Measurements from ENCODE around the gene ITPK1. TPM values are rescaled to one million over a fixed set of nuclear protein-coding genes. Genes with fewer than 3 reads are reported as not detected.

The ITPK1 gene
- polyA plus RNA-seq, 2 of the 4 experiments (the other 2 are of a cell fraction) = 46.2 to 47.0 TPM

DNA sequence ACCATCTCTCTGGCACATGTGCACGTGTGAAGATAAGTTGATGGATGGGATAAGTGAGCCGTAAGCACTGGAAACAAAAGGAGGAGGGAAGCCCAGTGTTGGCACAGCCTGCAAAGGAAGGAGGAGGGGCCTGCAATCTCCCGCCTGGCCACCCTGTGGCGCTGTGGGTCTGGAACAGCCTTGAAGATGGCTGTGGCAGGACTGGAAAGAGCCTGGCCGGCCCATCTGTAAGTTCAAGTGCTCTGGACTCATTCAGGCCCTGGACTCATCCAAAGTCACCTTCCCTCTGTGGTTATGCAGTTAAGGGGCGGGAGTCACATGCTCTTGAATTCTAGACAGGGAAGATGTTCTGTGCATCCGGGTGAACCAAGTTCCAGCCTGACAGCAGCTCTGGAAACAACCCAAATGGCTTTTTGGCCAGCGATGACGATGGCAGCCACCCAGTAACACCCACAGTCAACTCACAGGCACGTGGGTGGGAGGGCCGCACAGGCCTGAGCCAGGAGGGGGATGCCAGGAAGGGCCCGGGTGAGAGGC, 142.4 kb downstream of the ITPK1 start:
- Histone ChIP-seq H3K9me3 (peaks cover 18% of the 10 kb centered on the region), H3K4me2 (no peak overlapping the region), H3K27ac (no peak overlapping the region), H3K4me1 (no peaks in the 10 kb centered on the region), H3K4me3 (no peak overlapping the region)
- 89% methylated on average over 12 of the region's 12 CpGs for WGBS (ENCODE audit: missing lambda C conversion rate)
- peak in 1 of 2 experiments; percentile 70; a peak in 3 of 6 replicates for ATAC-seq
- no peak for FAIRE-seq
- CTCF ChIA-PET = interaction anchor here (1.0 to 1.7 kb wide), 2 partner anchors 21 to 431 kb away, joined by 3 to 9 read pairs; no protein-coding TSS in a partner anchor
- TF ChIP-seq RAD21 (conservative IDR thresholded peaks at IDR 0.05 in 1 of 2, IDR thresholded peaks at IDR 0.05 in 1 of 2) (peak in 1 of 2 experiments; percentile 54; a peak in 2 of 5 replicates), CBX2 (IDR thresholded peaks at IDR 0.05; ENCODE audit: borderline replicate concordance, low read depth) (no peak), CHD2 (IDR thresholded peaks at IDR 0.05; ENCODE audit: low read length, partially characterized antibody) (no peak), CHD4 (IDR thresholded peaks at IDR 0.05; ENCODE audit: borderline replicate concordance) (no peak), FOSB (CRISPR knock-in tag; IDR thresholded peaks at IDR 0.05) (no peak)
- TF ChIP-seq, protein P1, sequence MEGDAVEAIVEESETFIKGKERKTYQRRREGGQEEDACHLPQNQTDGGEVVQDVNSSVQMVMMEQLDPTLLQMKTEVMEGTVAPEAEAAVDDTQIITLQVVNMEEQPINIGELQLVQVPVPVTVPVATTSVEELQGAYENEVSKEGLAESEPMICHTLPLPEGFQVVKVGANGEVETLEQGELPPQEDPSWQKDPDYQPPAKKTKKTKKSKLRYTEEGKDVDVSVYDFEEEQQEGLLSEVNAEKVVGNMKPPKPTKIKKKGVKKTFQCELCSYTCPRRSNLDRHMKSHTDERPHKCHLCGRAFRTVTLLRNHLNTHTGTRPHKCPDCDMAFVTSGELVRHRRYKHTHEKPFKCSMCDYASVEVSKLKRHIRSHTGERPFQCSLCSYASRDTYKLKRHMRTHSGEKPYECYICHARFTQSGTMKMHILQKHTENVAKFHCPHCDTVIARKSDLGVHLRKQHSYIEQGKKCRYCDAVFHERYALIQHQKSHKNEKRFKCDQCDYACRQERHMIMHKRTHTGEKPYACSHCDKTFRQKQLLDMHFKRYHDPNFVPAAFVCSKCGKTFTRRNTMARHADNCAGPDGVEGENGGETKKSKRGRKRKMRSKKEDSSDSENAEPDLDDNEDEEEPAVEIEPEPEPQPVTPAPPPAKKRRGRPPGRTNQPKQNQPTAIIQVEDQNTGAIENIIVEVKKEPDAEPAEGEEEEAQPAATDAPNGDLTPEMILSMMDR (IDR thresholded peaks at IDR 0.05) = peak; percentile 17; the same call in 1 of the 3 replicates
- POLR2A ChIA-PET = no interaction called here
- DNase-seq (ENCODE audit: low read depth in 1 of 2, low spot score in 1 of 2) = peak in 1 of 2 experiments; percentile 49

DNA sequence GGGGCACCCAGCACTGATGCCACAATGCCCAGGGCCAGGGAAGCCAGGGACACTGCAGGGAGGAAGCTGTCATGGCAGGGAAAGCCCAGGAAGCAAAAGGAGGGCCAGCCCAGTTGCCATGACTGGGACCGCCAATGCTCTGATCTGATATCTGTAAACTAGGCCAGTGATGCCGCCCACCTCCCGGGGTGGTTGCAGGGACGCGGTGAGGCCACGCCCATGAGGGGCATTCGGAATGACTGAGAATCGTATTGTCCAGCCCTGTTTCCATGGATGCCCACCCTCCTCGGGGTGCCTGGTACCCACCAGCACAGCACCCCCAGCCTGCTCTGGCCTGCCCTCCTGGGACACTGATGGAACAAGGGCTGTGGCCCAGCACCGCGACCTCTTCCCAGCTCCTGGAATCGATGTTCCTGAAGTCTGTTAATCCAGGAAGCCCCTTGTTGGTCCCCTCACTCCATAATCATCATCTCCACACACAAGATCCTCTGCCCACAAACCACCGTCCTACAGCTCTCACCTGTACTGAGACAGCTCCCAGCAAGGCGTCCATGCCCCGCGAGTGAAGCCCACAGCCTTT, 144.0 kb downstream of the ITPK1 start:
- H3K4me2 ChIP-seq = no peak overlapping the region
- ATAC-seq = no peak
- ChIA-PET CTCF (interaction anchor here (1.2 kb wide), 1 partner anchor 16 kb away, joined by 3 read pairs; no protein-coding TSS in a partner anchor), POLR2A (no interaction called here)
- 0 out of 3 replicates have a peak, but pooled peaks cover 9% of the 10 kb centered on the region for H3K9me3 ChIP-seq
- no peak for FAIRE-seq
- WGBS (ENCODE audit: missing lambda C conversion rate) = 96% methylated on average over 16 of the region's 16 CpGs
- H3K27ac ChIP-seq = no peak overlapping the region
- no peak overlapping the region for H3K4me3 ChIP-seq
- no peak for TF ChIP-seq BHLHE40 (IDR thresholded peaks at IDR 0.05; ENCODE audit: low read depth, low read length)
- no peak for TF ChIP-seq PHF8 (IDR thresholded peaks at IDR 0.05; ENCODE audit: borderline replicate concordance, low read depth)
- TF ChIP-seq, protein P2, sequence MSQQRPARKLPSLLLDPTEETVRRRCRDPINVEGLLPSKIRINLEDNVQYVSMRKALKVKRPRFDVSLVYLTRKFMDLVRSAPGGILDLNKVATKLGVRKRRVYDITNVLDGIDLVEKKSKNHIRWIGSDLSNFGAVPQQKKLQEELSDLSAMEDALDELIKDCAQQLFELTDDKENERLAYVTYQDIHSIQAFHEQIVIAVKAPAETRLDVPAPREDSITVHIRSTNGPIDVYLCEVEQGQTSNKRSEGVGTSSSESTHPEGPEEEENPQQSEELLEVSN (IDR thresholded peaks at IDR 0.05; ENCODE audit: borderline replicate concordance, low read depth) = no peak
- TF ChIP-seq RFX5 (IDR thresholded peaks at IDR 0.05) = no peak
- TF ChIP-seq, protein P3, sequence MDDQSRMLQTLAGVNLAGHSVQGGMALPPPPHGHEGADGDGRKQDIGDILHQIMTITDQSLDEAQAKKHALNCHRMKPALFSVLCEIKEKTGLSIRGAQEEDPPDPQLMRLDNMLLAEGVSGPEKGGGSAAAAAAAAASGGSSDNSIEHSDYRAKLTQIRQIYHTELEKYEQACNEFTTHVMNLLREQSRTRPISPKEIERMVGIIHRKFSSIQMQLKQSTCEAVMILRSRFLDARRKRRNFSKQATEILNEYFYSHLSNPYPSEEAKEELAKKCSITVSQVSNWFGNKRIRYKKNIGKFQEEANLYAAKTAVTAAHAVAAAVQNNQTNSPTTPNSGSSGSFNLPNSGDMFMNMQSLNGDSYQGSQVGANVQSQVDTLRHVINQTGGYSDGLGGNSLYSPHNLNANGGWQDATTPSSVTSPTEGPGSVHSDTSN (IDR thresholded peaks at IDR 0.05) = no peak
- no peak for TF ChIP-seq ZSCAN20 (CRISPR knock-in tag; IDR thresholded peaks at IDR 0.05)
- TF ChIP-seq NR3C1 (IDR thresholded peaks at IDR 0.05) = no peak
- TF ChIP-seq HEYL (CRISPR knock-in tag; IDR thresholded peaks at IDR 0.05) = no peak
- TF ChIP-seq MAZ (IDR thresholded peaks at IDR 0.05; ENCODE audit: borderline replicate concordance, low read depth, low read length) = no peak
- TF ChIP-seq, protein P4, sequence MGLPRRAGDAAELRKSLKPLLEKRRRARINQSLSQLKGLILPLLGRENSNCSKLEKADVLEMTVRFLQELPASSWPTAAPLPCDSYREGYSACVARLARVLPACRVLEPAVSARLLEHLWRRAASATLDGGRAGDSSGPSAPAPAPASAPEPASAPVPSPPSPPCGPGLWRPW (IDR thresholded peaks at IDR 0.05) = no peak
- TF ChIP-seq ZNF302 (CRISPR knock-in tag; IDR thresholded peaks at IDR 0.05) = no peak
- TF ChIP-seq POLR2AphosphoS2 (conservative IDR thresholded peaks at IDR 0.05; ENCODE audit: low read length) = no peak
- no peak for TF ChIP-seq ZFP36 (IDR thresholded peaks at IDR 0.05; ENCODE audit: borderline replicate concordance, partially characterized antibody)
- TF ChIP-seq, protein P5, sequence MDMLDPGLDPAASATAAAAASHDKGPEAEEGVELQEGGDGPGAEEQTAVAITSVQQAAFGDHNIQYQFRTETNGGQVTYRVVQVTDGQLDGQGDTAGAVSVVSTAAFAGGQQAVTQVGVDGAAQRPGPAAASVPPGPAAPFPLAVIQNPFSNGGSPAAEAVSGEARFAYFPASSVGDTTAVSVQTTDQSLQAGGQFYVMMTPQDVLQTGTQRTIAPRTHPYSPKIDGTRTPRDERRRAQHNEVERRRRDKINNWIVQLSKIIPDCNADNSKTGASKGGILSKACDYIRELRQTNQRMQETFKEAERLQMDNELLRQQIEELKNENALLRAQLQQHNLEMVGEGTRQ (IDR thresholded peaks at IDR 0.05) = no peak
- TF ChIP-seq, protein P6, sequence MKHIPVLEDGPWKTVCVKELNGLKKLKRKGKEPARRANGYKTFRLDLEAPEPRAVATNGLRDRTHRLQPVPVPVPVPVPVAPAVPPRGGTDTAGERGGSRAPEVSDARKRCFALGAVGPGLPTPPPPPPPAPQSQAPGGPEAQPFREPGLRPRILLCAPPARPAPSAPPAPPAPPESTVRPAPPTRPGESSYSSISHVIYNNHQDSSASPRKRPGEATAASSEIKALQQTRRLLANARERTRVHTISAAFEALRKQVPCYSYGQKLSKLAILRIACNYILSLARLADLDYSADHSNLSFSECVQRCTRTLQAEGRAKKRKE (CRISPR knock-in tag; IDR thresholded peaks at IDR 0.05; ENCODE audit: low read depth) = no peak
- H3K4me1 ChIP-seq = no peaks in the 10 kb centered on the region
- DNase-seq (ENCODE audit: low read depth in 1 of 2, low spot score in 1 of 2) = no peak
